GM23338 (cell line): ENCODE measurements around the gene NSMCE1. TPM values are rescaled to one million over a fixed set of nuclear protein-coding genes. Genes with fewer than 3 reads are reported as not detected.

Source experiments
- ATAC-seq: fragments of 200-7000 bp; cut with Tn5 transposase; 3 replicates; pipeline ENCODE4 v1.9.1; 2020
- DNase-seq: peaks from one replicate; pipeline ENCODE4 v3.0.0-alpha.2; 2015; ENCODE audit warnings: low spot score
- H2AFZ ChIP-seq: fragments of 200-600 bp; sonication (generic); 2 replicates; pipeline ENCODE4 v1.8.0; 2016; ENCODE audit warnings: antibody characterized with exemption, mild to moderate bottlenecking, moderate library complexity
- H3F3A ChIP-seq: fragments of 200-600 bp; sonication (generic); replicated peaks from 2 replicates; pipeline ENCODE4 v1.8.0; 2017; ENCODE audit warnings: antibody characterized with exemption, mixed run types, low read depth
- H3K27ac ChIP-seq: fragments of 200-600 bp; sonication (generic); 2 replicates; pipeline ENCODE4 v1.6.1; 2016; ENCODE audit warnings: low read depth
- H3K27me3 ChIP-seq: fragments of 200-600 bp; sonication (generic); 2 replicates; pipeline ENCODE4 v1.8.0; 2016; ENCODE audit warnings: mild to moderate bottlenecking, mixed run types, moderate library complexity; ENCODE audit not compliant: insufficient read depth
- H3K36me3 ChIP-seq: fragments of 200-600 bp; sonication (generic); 2 replicates; pipeline ENCODE4 v1.8.0; 2016; ENCODE audit warnings: mild to moderate bottlenecking; ENCODE audit not compliant: insufficient read depth
- H3K4me1 ChIP-seq: fragments of 200-600 bp; sonication (generic); 2 replicates; pipeline ENCODE4 v1.8.0; 2016; ENCODE audit warnings: mild to moderate bottlenecking, moderate library complexity; ENCODE audit not compliant: insufficient read depth
- H3K4me2 ChIP-seq: fragments of 200-600 bp; sonication (generic); 2 replicates; pipeline ENCODE4 v1.7.1; 2017; ENCODE audit warnings: mixed run types
- H3K4me3 ChIP-seq: fragments of 200-600 bp; sonication (generic); 2 replicates; pipeline ENCODE4 v1.6.1; 2016; ENCODE audit warnings: mixed run types
- H3K79me2 ChIP-seq: fragments of 200-600 bp; sonication (generic); replicated peaks from 2 replicates; pipeline ENCODE4 v1.8.0; 2017; ENCODE audit warnings: mild to moderate bottlenecking; ENCODE audit not compliant: insufficient read depth
- H3K9me2 ChIP-seq: fragments of 200-600 bp; sonication (generic); 2 replicates; pipeline ENCODE4 v1.8.0; 2017; ENCODE audit not compliant: insufficient read depth
- H4K20me1 ChIP-seq: fragments of 200-600 bp; sonication (generic); replicated peaks from 2 replicates; pipeline ENCODE4 v1.8.0; 2017; ENCODE audit warnings: mild to moderate bottlenecking; ENCODE audit not compliant: insufficient read depth
- H3K27ac Mint-ChIP-seq: 2 replicates; pipeline ENCODE4 v1.8.0; 2020; ENCODE audit warnings: inconsistent platforms, mild to moderate bottlenecking, moderate library complexity, mixed read lengths
- H3K27me3 Mint-ChIP-seq: 3 replicates; pipeline ENCODE4 v1.8.0; 2022; ENCODE audit warnings: low read depth, mild to moderate bottlenecking, moderate library complexity, mixed read lengths, inconsistent platforms; ENCODE audit not compliant: insufficient read depth, poor library complexity
- H3K36me3 Mint-ChIP-seq: 3 replicates; pipeline ENCODE4 v1.8.0; 2021; ENCODE audit warnings: low read depth, mild to moderate bottlenecking, inconsistent platforms, moderate library complexity, mixed read lengths
- H3K4me1 Mint-ChIP-seq: 3 replicates; pipeline ENCODE4 v1.8.0; 2020; ENCODE audit warnings: mild to moderate bottlenecking, inconsistent platforms, mixed read lengths
- H3K4me3 Mint-ChIP-seq: 3 replicates; pipeline ENCODE4 v1.8.0; 2021; ENCODE audit warnings: moderate library complexity, mild to moderate bottlenecking, inconsistent platforms, mixed read lengths
- H3K9me3 Mint-ChIP-seq: 3 replicates; pipeline ENCODE4 v1.8.0; 2020; ENCODE audit warnings: moderate library complexity, mild to moderate bottlenecking, inconsistent platforms, mixed read lengths
- CREB1 ChIP-seq: fragments of 250-450 bp; sonication (Bioruptor Pico); IDR thresholded peaks from 2 replicates; pipeline ENCODE4 v1.5.0; 2020; ENCODE audit warnings: low read depth, mild to moderate bottlenecking, moderate library complexity
- EZH2 ChIP-seq: fragments of 200-600 bp; sonication (generic); IDR thresholded peaks from one replicate; pipeline ENCODE4 v1.8.0; 2017; ENCODE audit warnings: antibody characterized with exemption, mild to moderate bottlenecking, low read depth; ENCODE audit not compliant: unreplicated experiment
- EZH2phosphoT487 ChIP-seq: fragments of 200-600 bp; sonication (generic); IDR thresholded peaks from one replicate; pipeline ENCODE4 v1.8.1; 2018; ENCODE audit warnings: antibody characterized with exemption; ENCODE audit not compliant: unreplicated experiment
- JUNB ChIP-seq: IDR thresholded peaks from one replicate; pipeline ENCODE4 v1.6.1; 2016; ENCODE audit warnings: antibody characterized with exemption; ENCODE audit not compliant: unreplicated experiment
- NANOG ChIP-seq: IDR thresholded peaks from 2 replicates; pipeline ENCODE4 v1.6.1; 2016; ENCODE audit warnings: antibody characterized with exemption, borderline replicate concordance
- POLR2AphosphoS5 ChIP-seq: IDR thresholded peaks from 2 replicates; pipeline ENCODE4 v1.6.1; 2016; ENCODE audit warnings: antibody characterized with exemption, low read depth
- STAT1 ChIP-seq: IDR thresholded peaks from one replicate; pipeline ENCODE4 v1.6.1; 2016; ENCODE audit warnings: antibody characterized with exemption; ENCODE audit not compliant: unreplicated experiment
- ZNF114 ChIP-seq: fragments of 250-450 bp; sonication (Bioruptor Pico); IDR thresholded peaks from 2 replicates; pipeline ENCODE4 v1.5.0; 2020; ENCODE audit warnings: mild to moderate bottlenecking, moderate library complexity
- ZNF331 ChIP-seq: fragments of 250-450 bp; sonication (Bioruptor Pico); IDR thresholded peaks from 2 replicates; pipeline ENCODE4 v1.5.0; 2020; ENCODE audit warnings: low read depth, mild to moderate bottlenecking, moderate library complexity
- polyA plus RNA-seq: library from polyadenylated mRNA; unstranded; fragments of >200 nt; fragmentation: Nextera tagmentation; extraction: Ambion mirVana; gene quantifications from 2 replicates; pipeline ENCODE4 v1.2.1, GENCODE V29; 2016
- total RNA-seq: library from RNA; depleted of rRNA; stranded (reverse); fragments of >200 nt; shearing (Covaris generic); gene quantifications from 2 replicates; pipeline ENCODE4 v1.2.3, GENCODE V29; 2014
- TF ChIP-seq, protein P1 (sequence below): fragments of 250-450 bp; sonication (Bioruptor Pico); IDR thresholded peaks from 2 replicates; pipeline ENCODE4 v1.5.0; 2020; ENCODE audit warnings: mild to moderate bottlenecking, moderate library complexity
- TF ChIP-seq, protein P2 (sequence below), 2 experiments: fragments of 200-600 bp in 1 of 2; sonication (generic) in 1 of 2; conservative IDR thresholded peaks; 2 replicates each; pipeline versions ENCODE4 v1.5.1 to v1.6.1; 2016 to 2017; ENCODE audit warnings: antibody characterized with exemption in 2 of 2, low read depth in 2 of 2, mild to moderate bottlenecking in 2 of 2, moderate library complexity in 1 of 2
- TF ChIP-seq, protein P3 (sequence below): IDR thresholded peaks from 2 replicates; pipeline ENCODE4 v1.6.1; 2016; ENCODE audit warnings: antibody characterized with exemption
- TF ChIP-seq, protein P4 (sequence below): IDR thresholded peaks from one replicate; pipeline ENCODE4 v1.6.1; 2018; ENCODE audit warnings: antibody characterized with exemption; ENCODE audit not compliant: unreplicated experiment

Gene NSMCE1
- total and polyA plus RNA-seq, 2 experiments from 2014 or later: 30.6 to 50.8 TPM

DNA sequence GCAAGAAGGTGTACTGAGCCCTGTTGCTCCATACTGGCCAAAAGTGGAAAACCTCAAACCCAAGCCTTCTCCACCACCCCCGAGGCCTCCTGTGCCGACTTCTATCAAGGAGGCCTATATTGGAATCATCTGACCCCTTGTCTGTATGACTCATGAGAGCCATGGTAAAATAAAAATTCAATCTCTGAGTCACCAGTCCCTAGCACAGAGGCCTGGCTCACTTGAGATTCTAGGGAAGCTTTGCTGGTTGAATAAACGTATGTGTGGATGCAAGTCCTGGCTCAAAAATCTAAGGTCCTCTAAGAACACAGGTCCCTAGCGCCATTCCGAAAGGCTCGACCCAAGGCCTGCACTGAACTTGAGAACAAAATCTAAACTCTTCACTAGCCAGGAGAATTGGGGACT, 15.0 kb downstream of the NSMCE1 start:
- no peaks in the 10 kb centered on the region; the same call in 1 of the 3 replicates for H3K36me3 Mint-ChIP-seq
- Histone ChIP-seq H3K4me1 (no peaks in the 10 kb centered on the region), H3F3A (no peaks in the 10 kb centered on the region), H4K20me1 (no peaks in the 10 kb centered on the region), H3K27me3 (no peaks in the 10 kb centered on the region), H3K9me2 (no peaks in the 10 kb centered on the region), H3K4me3 (no peak overlapping the region), H3K27ac (no peak overlapping the region), H3K79me2 (no peaks in the 10 kb centered on the region), H3K4me2 (no peak overlapping the region), H2AFZ (no peak overlapping the region), H3K36me3 (no peaks in the 10 kb centered on the region)
- no peak overlapping the region for H3K27ac Mint-ChIP-seq
- TF ChIP-seq EZH2: no peak
- no peak for TF ChIP-seq JUNB
- TF ChIP-seq, protein P1, sequence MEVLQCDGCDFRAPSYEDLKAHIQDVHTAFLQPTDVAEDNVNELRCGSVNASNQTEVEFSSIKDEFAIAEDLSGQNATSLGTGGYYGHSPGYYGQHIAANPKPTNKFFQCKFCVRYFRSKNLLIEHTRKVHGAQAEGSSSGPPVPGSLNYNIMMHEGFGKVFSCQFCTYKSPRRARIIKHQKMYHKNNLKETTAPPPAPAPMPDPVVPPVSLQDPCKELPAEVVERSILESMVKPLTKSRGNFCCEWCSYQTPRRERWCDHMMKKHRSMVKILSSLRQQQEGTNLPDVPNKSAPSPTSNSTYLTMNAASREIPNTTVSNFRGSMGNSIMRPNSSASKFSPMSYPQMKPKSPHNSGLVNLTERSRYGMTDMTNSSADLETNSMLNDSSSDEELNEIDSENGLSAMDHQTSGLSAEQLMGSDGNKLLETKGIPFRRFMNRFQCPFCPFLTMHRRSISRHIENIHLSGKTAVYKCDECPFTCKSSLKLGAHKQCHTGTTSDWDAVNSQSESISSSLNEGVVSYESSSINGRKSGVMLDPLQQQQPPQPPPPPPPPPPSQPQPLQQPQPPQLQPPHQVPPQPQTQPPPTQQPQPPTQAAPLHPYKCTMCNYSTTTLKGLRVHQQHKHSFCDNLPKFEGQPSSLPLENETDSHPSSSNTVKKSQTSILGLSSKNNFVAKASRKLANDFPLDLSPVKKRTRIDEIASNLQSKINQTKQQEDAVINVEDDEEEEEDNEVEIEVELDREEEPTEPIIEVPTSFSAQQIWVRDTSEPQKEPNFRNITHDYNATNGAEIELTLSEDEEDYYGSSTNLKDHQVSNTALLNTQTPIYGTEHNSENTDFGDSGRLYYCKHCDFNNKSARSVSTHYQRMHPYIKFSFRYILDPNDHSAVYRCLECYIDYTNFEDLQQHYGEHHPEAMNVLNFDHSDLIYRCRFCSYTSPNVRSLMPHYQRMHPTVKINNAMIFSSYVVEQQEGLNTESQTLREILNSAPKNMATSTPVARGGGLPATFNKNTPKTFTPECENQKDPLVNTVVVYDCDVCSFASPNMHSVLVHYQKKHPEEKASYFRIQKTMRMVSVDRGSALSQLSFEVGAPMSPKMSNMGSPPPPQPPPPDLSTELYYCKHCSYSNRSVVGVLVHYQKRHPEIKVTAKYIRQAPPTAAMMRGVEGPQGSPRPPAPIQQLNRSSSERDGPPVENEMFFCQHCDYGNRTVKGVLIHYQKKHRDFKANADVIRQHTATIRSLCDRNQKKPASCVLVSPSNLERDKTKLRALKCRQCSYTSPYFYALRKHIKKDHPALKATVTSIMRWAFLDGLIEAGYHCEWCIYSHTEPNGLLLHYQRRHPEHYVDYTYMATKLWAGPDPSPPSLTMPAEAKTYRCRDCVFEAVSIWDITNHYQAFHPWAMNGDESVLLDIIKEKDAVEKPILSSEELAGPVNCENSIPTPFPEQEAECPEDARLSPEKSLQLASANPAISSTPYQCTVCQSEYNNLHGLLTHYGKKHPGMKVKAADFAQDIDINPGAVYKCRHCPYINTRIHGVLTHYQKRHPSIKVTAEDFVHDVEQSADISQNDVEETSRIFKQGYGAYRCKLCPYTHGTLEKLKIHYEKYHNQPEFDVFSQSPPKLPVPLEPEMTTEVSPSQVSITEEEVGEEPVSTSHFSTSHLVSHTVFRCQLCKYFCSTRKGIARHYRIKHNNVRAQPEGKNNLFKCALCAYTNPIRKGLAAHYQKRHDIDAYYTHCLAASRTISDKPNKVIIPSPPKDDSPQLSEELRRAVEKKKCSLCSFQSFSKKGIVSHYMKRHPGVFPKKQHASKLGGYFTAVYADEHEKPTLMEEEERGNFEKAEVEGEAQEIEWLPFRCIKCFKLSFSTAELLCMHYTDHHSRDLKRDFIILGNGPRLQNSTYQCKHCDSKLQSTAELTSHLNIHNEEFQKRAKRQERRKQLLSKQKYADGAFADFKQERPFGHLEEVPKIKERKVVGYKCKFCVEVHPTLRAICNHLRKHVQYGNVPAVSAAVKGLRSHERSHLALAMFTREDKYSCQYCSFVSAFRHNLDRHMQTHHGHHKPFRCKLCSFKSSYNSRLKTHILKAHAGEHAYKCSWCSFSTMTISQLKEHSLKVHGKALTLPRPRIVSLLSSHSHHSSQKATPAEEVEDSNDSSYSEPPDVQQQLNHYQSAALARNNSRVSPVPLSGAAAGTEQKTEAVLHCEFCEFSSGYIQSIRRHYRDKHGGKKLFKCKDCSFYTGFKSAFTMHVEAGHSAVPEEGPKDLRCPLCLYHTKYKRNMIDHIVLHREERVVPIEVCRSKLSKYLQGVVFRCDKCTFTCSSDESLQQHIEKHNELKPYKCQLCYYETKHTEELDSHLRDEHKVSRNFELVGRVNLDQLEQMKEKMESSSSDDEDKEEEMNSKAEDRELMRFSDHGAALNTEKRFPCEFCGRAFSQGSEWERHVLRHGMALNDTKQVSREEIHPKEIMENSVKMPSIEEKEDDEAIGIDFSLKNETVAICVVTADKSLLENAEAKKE (CRISPR knock-in tag): no peak
- TF ChIP-seq, protein P2, sequence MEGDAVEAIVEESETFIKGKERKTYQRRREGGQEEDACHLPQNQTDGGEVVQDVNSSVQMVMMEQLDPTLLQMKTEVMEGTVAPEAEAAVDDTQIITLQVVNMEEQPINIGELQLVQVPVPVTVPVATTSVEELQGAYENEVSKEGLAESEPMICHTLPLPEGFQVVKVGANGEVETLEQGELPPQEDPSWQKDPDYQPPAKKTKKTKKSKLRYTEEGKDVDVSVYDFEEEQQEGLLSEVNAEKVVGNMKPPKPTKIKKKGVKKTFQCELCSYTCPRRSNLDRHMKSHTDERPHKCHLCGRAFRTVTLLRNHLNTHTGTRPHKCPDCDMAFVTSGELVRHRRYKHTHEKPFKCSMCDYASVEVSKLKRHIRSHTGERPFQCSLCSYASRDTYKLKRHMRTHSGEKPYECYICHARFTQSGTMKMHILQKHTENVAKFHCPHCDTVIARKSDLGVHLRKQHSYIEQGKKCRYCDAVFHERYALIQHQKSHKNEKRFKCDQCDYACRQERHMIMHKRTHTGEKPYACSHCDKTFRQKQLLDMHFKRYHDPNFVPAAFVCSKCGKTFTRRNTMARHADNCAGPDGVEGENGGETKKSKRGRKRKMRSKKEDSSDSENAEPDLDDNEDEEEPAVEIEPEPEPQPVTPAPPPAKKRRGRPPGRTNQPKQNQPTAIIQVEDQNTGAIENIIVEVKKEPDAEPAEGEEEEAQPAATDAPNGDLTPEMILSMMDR (conservative IDR thresholded peaks at IDR 0.05; ENCODE audit: low read depth in 2 of 2): no peak
- TF ChIP-seq POLR2AphosphoS5: no peak
- no peak for TF ChIP-seq ZNF331
- no peak for TF ChIP-seq STAT1
- no peak for TF ChIP-seq EZH2phosphoT487
- TF ChIP-seq, protein P3, sequence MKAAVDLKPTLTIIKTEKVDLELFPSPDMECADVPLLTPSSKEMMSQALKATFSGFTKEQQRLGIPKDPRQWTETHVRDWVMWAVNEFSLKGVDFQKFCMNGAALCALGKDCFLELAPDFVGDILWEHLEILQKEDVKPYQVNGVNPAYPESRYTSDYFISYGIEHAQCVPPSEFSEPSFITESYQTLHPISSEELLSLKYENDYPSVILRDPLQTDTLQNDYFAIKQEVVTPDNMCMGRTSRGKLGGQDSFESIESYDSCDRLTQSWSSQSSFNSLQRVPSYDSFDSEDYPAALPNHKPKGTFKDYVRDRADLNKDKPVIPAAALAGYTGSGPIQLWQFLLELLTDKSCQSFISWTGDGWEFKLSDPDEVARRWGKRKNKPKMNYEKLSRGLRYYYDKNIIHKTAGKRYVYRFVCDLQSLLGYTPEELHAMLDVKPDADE: no peak
- TF ChIP-seq NANOG: no peak
- TF ChIP-seq CREB1 (CRISPR knock-in tag): no peak
- TF ChIP-seq ZNF114 (CRISPR knock-in tag): no peak
- TF ChIP-seq, protein P4, sequence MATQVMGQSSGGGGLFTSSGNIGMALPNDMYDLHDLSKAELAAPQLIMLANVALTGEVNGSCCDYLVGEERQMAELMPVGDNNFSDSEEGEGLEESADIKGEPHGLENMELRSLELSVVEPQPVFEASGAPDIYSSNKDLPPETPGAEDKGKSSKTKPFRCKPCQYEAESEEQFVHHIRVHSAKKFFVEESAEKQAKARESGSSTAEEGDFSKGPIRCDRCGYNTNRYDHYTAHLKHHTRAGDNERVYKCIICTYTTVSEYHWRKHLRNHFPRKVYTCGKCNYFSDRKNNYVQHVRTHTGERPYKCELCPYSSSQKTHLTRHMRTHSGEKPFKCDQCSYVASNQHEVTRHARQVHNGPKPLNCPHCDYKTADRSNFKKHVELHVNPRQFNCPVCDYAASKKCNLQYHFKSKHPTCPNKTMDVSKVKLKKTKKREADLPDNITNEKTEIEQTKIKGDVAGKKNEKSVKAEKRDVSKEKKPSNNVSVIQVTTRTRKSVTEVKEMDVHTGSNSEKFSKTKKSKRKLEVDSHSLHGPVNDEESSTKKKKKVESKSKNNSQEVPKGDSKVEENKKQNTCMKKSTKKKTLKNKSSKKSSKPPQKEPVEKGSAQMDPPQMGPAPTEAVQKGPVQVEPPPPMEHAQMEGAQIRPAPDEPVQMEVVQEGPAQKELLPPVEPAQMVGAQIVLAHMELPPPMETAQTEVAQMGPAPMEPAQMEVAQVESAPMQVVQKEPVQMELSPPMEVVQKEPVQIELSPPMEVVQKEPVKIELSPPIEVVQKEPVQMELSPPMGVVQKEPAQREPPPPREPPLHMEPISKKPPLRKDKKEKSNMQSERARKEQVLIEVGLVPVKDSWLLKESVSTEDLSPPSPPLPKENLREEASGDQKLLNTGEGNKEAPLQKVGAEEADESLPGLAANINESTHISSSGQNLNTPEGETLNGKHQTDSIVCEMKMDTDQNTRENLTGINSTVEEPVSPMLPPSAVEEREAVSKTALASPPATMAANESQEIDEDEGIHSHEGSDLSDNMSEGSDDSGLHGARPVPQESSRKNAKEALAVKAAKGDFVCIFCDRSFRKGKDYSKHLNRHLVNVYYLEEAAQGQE: no peak
- H3K4me1 Mint-ChIP-seq: no peaks in the 10 kb centered on the region
- H3K4me3 Mint-ChIP-seq: no peak overlapping the region
- peaks cover 5% of the 10 kb centered on the region for H3K27me3 Mint-ChIP-seq
- H3K9me3 Mint-ChIP-seq: no peaks in the 10 kb centered on the region; the same call in 2 of the 3 replicates
- DNase-seq (no peak), ATAC-seq (no peak)
